DOHH2 (cell line): Measurements from ENCODE around the gene PCYT1A.

Experiments
- EZH2phosphoT487 ChIP-seq: fragments of 200-600 bp; sonication (generic); IDR thresholded peaks from 2 replicates; pipeline ENCODE4 v1.6.1; 2017; ENCODE audit warnings: borderline replicate concordance, mild to moderate bottlenecking, antibody characterized with exemption, low read length, moderate library complexity, mixed read lengths
- TF ChIP-seq, protein P1 (sequence below): fragments of 200-600 bp; sonication (generic); IDR thresholded peaks from one replicate; pipeline ENCODE4 v1.5.1; 2014; ENCODE audit warnings: antibody characterized with exemption, mild to moderate bottlenecking, low read depth, low read length; ENCODE audit not compliant: poor library complexity, severe bottlenecking

DNA sequence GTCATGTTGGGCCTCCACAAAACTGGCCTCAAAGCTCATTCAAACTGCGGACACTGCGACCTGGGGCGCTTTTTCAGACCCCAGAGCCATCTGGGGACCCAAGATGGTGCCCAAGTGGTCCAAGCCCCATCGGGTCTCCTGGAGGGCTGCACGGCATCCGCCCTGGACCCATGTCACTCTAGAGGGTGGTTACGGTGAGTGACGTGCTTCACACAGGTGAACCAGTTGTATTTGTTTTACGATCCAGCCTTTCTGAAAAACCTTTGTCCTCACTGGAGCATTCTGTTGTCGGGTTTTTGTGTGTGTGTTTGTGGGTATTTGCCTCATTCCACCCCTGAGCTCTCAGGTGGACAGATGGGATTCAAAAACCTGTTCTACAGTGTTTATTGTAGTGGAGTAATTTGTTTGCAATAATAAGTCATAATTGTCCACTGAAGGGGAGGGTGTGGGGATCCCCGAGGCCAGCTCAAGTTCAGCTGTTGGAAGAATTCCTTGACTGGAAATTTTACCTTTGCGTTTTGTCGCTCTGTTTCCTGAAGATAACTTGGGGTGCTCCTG, 69.3 kb downstream of the PCYT1A start:
- no peak for TF ChIP-seq EZH2phosphoT487
- TF ChIP-seq, protein P1, sequence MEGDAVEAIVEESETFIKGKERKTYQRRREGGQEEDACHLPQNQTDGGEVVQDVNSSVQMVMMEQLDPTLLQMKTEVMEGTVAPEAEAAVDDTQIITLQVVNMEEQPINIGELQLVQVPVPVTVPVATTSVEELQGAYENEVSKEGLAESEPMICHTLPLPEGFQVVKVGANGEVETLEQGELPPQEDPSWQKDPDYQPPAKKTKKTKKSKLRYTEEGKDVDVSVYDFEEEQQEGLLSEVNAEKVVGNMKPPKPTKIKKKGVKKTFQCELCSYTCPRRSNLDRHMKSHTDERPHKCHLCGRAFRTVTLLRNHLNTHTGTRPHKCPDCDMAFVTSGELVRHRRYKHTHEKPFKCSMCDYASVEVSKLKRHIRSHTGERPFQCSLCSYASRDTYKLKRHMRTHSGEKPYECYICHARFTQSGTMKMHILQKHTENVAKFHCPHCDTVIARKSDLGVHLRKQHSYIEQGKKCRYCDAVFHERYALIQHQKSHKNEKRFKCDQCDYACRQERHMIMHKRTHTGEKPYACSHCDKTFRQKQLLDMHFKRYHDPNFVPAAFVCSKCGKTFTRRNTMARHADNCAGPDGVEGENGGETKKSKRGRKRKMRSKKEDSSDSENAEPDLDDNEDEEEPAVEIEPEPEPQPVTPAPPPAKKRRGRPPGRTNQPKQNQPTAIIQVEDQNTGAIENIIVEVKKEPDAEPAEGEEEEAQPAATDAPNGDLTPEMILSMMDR = no peak
